WTC11 (cell line): ENCODE results near the gene LRRC10B. TPM values are rescaled to one million over a fixed set of nuclear protein-coding genes. Genes with fewer than 3 reads are reported as not detected.

Experiments
- ATAC-seq: fragments of 200-7000 bp; cut with Tn5 transposase; 2 replicates; pipeline ENCODE4 v1.10.0; 2021; ENCODE audit warnings: mild to moderate bottlenecking, moderate library complexity
- CTCF ChIA-PET: fragments of 300-600 bp; sonication (Branson Sonifier 250); formaldehyde crosslinking; loops from one replicate; lab custom pipeline; 2021; ENCODE audit warnings: antibody characterized with exemption; lab: Charles Lee
- POLR2A ChIA-PET: fragments of 350-600 bp; sonication (Branson Sonifier 250); formaldehyde crosslinking; loops from one replicate; lab custom pipeline; 2021; ENCODE audit warnings: antibody characterized with exemption; lab: Charles Lee
- DNase-seq: peaks from one replicate; pipeline ENCODE4 v3.0.0; 2021; ENCODE audit warnings: low spot score
- H3K27ac Mint-ChIP-seq: 2 replicates; pipeline ENCODE4 v1.8.0; 2021; ENCODE audit warnings: mixed read lengths
- H3K27me3 Mint-ChIP-seq: 2 replicates; pipeline ENCODE4 v1.8.0; 2021; ENCODE audit warnings: low read depth, mild to moderate bottlenecking, moderate library complexity, mixed read lengths
- H3K36me3 Mint-ChIP-seq: 2 replicates; pipeline ENCODE4 v1.8.0; 2021; ENCODE audit warnings: mixed read lengths
- H3K4me1 Mint-ChIP-seq: 2 replicates; pipeline ENCODE4 v1.8.0; 2022; ENCODE audit warnings: mixed read lengths
- H3K4me3 Mint-ChIP-seq: 2 replicates; pipeline ENCODE4 v1.8.0; 2021; ENCODE audit warnings: mild to moderate bottlenecking, moderate library complexity, mixed read lengths
- H3K9me3 Mint-ChIP-seq: 2 replicates; pipeline ENCODE4 v1.8.0; 2021; ENCODE audit warnings: mixed read lengths
- CDX4 ChIP-seq: fragments of 250-450 bp; sonication (Bioruptor Pico); IDR thresholded peaks from 2 replicates; pipeline ENCODE4 v1.9.0; 2021; ENCODE audit warnings: moderate library complexity, mild to moderate bottlenecking, inconsistent platforms, borderline replicate concordance
- CREB1 ChIP-seq: sonication (generic); formaldehyde crosslinking; IDR thresholded peaks from 2 replicates; pipeline ENCODE4 v1.8.0; 2023; ENCODE audit warnings: mild to moderate bottlenecking, missing genetic modification reagents
- ESRRA ChIP-seq: sonication (generic); formaldehyde crosslinking; IDR thresholded peaks from 2 replicates; pipeline ENCODE4 v1.8.1; 2022; ENCODE audit warnings: mild to moderate bottlenecking, missing genetic modification reagents, borderline replicate concordance
- ETV6 ChIP-seq: sonication (generic); formaldehyde crosslinking; IDR thresholded peaks from 2 replicates; pipeline ENCODE4 v1.8.1; 2022; ENCODE audit warnings: mild to moderate bottlenecking, missing genetic modification reagents
- GABPB1 ChIP-seq: sonication (generic); formaldehyde crosslinking; IDR thresholded peaks from 2 replicates; pipeline ENCODE4 v1.8.1; 2023; ENCODE audit warnings: mild to moderate bottlenecking, missing genetic modification reagents
- HMGA2 ChIP-seq: fragments of 250-450 bp; sonication (Bioruptor Pico); IDR thresholded peaks from 2 replicates; pipeline ENCODE4 v1.4.0; 2021; ENCODE audit warnings: mild to moderate bottlenecking, moderate library complexity
- JAZF1 ChIP-seq: fragments of 250-450 bp; sonication (Bioruptor Pico); IDR thresholded peaks from 2 replicates; pipeline ENCODE4 v1.9.0; 2021; ENCODE audit warnings: moderate library complexity, mild to moderate bottlenecking, inconsistent platforms
- JUN ChIP-seq: sonication (generic); formaldehyde crosslinking; IDR thresholded peaks from 2 replicates; pipeline ENCODE4 v1.8.0; 2023; ENCODE audit warnings: mild to moderate bottlenecking, missing genetic modification reagents
- NFE2L1 ChIP-seq: sonication (generic); formaldehyde crosslinking; IDR thresholded peaks from 2 replicates; pipeline ENCODE4 v1.8.1; 2023; ENCODE audit warnings: missing genetic modification reagents
- NFYB ChIP-seq: sonication (generic); formaldehyde crosslinking; conservative IDR thresholded peaks from 2 replicates; pipeline ENCODE4 v1.8.0; 2022; ENCODE audit warnings: low read depth, missing genetic modification reagents
- NR3C1 ChIP-seq: sonication (generic); formaldehyde crosslinking; conservative IDR thresholded peaks from 2 replicates; pipeline ENCODE4 v1.8.1; 2023; ENCODE audit warnings: low read depth, mild to moderate bottlenecking, missing genetic modification reagents
- OVOL2 ChIP-seq: fragments of 250-450 bp; sonication (Bioruptor Pico); IDR thresholded peaks from 2 replicates; pipeline ENCODE4 v1.9.0; 2021; ENCODE audit warnings: mild to moderate bottlenecking, borderline replicate concordance
- USF2 ChIP-seq: sonication (generic); formaldehyde crosslinking; IDR thresholded peaks from 2 replicates; pipeline ENCODE4 v1.8.1; 2023; ENCODE audit warnings: mild to moderate bottlenecking, missing genetic modification reagents, moderate library complexity
- ZBTB21 ChIP-seq: sonication (generic); formaldehyde crosslinking; IDR thresholded peaks from 2 replicates; pipeline ENCODE4 v1.8.1; 2023; ENCODE audit warnings: mild to moderate bottlenecking, missing genetic modification reagents, borderline replicate concordance
- ZNF423 ChIP-seq: fragments of 250-450 bp; sonication (Bioruptor Pico); IDR thresholded peaks from 2 replicates; pipeline ENCODE4 v2.1.2; 2022; ENCODE audit warnings: mild to moderate bottlenecking, moderate library complexity
- total RNA-seq: library from RNA; stranded (reverse); gene quantifications from 3 replicates; pipeline ENCODE4 v1.2.3, GENCODE V29; 2021
- TF ChIP-seq, protein P1 (sequence below): fragments of 250-450 bp; sonication (Bioruptor Pico); IDR thresholded peaks from 2 replicates; pipeline ENCODE4 v1.8.0; 2021; ENCODE audit warnings: mild to moderate bottlenecking
- TF ChIP-seq, protein P2 (sequence below): sonication (generic); formaldehyde crosslinking; IDR thresholded peaks from 2 replicates; pipeline ENCODE4 v1.8.1; 2022; ENCODE audit warnings: mild to moderate bottlenecking, moderate library complexity, missing genetic modification reagents
- TF ChIP-seq, protein P3 (sequence below): sonication (generic); formaldehyde crosslinking; IDR thresholded peaks from 2 replicates; pipeline ENCODE4 v1.8.1; 2023; ENCODE audit warnings: mild to moderate bottlenecking, missing genetic modification reagents, moderate library complexity
- TF ChIP-seq, protein P4 (sequence below): sonication (generic); formaldehyde crosslinking; IDR thresholded peaks from 2 replicates; pipeline ENCODE4 v1.8.1; 2023; ENCODE audit warnings: mild to moderate bottlenecking, missing genetic modification reagents, borderline replicate concordance

Gene LRRC10B
- total RNA-seq, 1 experiment from 2014 or later, result 1.5 TPM

DNA sequence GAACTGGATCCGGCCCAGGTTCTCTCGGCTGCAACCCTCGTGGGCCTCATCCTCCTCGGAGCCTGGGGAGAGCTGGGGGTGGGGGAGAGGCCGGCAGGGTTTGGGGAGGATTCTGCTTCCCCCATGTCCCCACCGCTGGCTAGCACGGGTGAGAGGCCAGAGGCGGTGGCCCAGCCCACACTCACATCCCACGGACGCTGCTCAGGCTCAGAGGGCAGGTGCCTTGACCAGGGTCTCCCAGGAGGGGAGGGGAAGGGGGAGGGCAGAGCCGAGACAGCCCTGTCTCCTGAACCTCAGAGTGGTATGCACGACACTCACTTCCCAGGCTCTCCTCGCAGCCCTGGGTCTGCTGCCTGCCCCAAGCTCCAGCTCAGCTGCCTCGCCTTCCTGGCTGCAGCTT, 19.6 kb downstream of the LRRC10B start:
- ATAC-seq, result peak; percentile 27
- H3K27ac Mint-ChIP-seq, result 0 out of 2 replicates have a peak overlapping the region, but pooled peaks have one; percentile 50
- no peak overlapping the region for H3K4me3 Mint-ChIP-seq
- no peak for TF ChIP-seq ESRRA
- no peak for TF ChIP-seq HMGA2 (CRISPR knock-in tag)
- TF ChIP-seq, protein P1, sequence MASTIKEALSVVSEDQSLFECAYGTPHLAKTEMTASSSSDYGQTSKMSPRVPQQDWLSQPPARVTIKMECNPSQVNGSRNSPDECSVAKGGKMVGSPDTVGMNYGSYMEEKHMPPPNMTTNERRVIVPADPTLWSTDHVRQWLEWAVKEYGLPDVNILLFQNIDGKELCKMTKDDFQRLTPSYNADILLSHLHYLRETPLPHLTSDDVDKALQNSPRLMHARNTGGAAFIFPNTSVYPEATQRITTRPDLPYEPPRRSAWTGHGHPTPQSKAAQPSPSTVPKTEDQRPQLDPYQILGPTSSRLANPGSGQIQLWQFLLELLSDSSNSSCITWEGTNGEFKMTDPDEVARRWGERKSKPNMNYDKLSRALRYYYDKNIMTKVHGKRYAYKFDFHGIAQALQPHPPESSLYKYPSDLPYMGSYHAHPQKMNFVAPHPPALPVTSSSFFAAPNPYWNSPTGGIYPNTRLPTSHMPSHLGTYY (CRISPR knock-in tag), result no peak
- no peak for TF ChIP-seq ZBTB21 (CRISPR knock-in tag)
- TF ChIP-seq ETV6, result no peak
- peaks cover 2% of the 10 kb centered on the region; the same call in 1 of the 2 replicates for H3K36me3 Mint-ChIP-seq
- no peaks in the 10 kb centered on the region for H3K27me3 Mint-ChIP-seq
- no peaks in the 10 kb centered on the region for H3K9me3 Mint-ChIP-seq
- DNase-seq, result no peak
- POLR2A ChIA-PET, result no interaction called here
- peaks cover 10% of the 10 kb centered on the region for H3K4me1 Mint-ChIP-seq
- CTCF ChIA-PET, result interaction anchor here (0.6 to 9.1 kb wide), 9 partner anchors 10 to 153 kb away, joined by 3 to 241 read pairs (median 13); no protein-coding TSS in a partner anchor

DNA sequence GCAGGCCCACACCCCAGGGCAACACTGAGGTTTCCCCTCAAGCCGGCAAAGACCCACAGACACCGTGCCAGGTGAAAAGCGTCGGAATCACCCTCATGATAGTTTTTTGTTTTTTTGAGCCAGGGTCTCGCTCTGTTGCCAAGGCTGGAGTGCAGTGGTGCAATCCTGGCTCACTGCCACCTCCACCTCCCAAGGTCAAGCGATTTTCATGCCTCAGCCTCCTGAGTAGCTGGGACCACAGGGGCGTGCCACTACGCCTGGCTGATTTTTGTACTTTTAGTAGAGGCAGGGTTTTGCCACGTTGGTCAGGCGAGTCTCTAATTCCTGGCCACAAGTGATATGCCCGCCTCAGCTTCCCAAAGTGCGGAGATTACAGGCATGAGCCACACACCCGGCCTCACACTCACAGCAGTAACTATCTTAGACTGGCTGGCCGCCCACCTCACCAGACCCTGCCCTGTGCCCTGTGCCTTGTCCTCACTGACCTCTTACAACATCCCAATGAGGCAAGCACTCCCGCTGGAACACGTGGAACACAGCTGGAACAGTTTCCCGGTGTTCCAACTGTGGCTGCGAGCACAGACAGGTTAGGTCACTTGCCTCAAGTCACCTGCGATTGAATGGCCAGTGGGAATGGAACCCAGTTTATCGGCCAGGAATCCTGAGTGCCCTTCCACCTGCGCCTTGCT, 21.1 kb downstream of the LRRC10B start:
- Mint-ChIP-seq H3K9me3 (no peaks in the 10 kb centered on the region), H3K36me3 (peaks cover 2% of the 10 kb centered on the region; the same call in 1 of the 2 replicates), H3K27ac (peak overlapping the region; percentile 20; the same call in 1 of the 2 replicates), H3K4me3 (no peak overlapping the region), H3K4me1 (peaks cover 10% of the 10 kb centered on the region), H3K27me3 (no peaks in the 10 kb centered on the region)
- ChIA-PET CTCF (interaction anchor here (1.0 to 9.1 kb wide), 8 partner anchors 12 to 108 kb away, joined by 3 to 241 read pairs (median 36); partner anchors contain the start of gene LRRC10B), POLR2A (interaction anchor here (0.8 kb wide), 1 partner anchor 8 kb away, joined by 3 read pairs; no protein-coding TSS in a partner anchor)
- ATAC-seq, result no peak
- DNase-seq, result no peak
- no peak for TF ChIP-seq NFYB (CRISPR knock-in tag)
- no peak for TF ChIP-seq CREB1 (CRISPR knock-in tag)
- TF ChIP-seq GABPB1 (CRISPR knock-in tag), result peak; percentile 87

GRCh38 chr11:61531044-61531443, 22.5 kb downstream of the LRRC10B start:
- ATAC-seq (no peak), DNase-seq (no peak)
- Mint-ChIP-seq H3K4me3 (no peak overlapping the region), H3K9me3 (no peaks in the 10 kb centered on the region), H3K27me3 (no peaks in the 10 kb centered on the region), H3K36me3 (peaks cover 2% of the 10 kb centered on the region; the same call in 1 of the 2 replicates), H3K27ac (no peak overlapping the region), H3K4me1 (peaks cover 10% of the 10 kb centered on the region)
- ChIA-PET POLR2A (interaction anchor here (1.1 kb wide), 1 partner anchor 57 kb away, joined by 3 read pairs; no protein-coding TSS in a partner anchor), CTCF (interaction anchor here (1.0 to 9.1 kb wide), 19 partner anchors 13 to 253 kb away, joined by 3 to 241 read pairs (median 11); partner anchors contain the start of genes LRRC10B and SYT7)
- TF ChIP-seq ESRRA (no peak), CREB1 (CRISPR knock-in tag) (no peak), USF2 (CRISPR knock-in tag) (no peak), CDX4 (no peak), NFE2L1 (CRISPR knock-in tag) (no peak), JAZF1 (CRISPR knock-in tag) (no peak), NR3C1 (CRISPR knock-in tag) (no peak), ETV6 (no peak), OVOL2 (no peak), ZBTB21 (CRISPR knock-in tag) (no peak), JUN (CRISPR knock-in tag) (no peak), ZNF423 (no peak)
- TF ChIP-seq, protein P2, sequence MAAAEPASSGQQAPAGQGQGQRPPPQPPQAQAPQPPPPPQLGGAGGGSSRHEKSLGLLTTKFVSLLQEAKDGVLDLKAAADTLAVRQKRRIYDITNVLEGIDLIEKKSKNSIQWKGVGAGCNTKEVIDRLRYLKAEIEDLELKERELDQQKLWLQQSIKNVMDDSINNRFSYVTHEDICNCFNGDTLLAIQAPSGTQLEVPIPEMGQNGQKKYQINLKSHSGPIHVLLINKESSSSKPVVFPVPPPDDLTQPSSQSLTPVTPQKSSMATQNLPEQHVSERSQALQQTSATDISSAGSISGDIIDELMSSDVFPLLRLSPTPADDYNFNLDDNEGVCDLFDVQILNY (CRISPR knock-in tag), result no peak
- TF ChIP-seq, protein P1 (CRISPR knock-in tag), result no peak
- TF ChIP-seq, protein P3, sequence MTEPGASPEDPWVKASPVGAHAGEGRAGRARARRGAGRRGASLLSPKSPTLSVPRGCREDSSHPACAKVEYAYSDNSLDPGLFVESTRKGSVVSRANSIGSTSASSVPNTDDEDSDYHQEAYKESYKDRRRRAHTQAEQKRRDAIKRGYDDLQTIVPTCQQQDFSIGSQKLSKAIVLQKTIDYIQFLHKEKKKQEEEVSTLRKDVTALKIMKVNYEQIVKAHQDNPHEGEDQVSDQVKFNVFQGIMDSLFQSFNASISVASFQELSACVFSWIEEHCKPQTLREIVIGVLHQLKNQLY, result no peak
- TF ChIP-seq, protein P4, sequence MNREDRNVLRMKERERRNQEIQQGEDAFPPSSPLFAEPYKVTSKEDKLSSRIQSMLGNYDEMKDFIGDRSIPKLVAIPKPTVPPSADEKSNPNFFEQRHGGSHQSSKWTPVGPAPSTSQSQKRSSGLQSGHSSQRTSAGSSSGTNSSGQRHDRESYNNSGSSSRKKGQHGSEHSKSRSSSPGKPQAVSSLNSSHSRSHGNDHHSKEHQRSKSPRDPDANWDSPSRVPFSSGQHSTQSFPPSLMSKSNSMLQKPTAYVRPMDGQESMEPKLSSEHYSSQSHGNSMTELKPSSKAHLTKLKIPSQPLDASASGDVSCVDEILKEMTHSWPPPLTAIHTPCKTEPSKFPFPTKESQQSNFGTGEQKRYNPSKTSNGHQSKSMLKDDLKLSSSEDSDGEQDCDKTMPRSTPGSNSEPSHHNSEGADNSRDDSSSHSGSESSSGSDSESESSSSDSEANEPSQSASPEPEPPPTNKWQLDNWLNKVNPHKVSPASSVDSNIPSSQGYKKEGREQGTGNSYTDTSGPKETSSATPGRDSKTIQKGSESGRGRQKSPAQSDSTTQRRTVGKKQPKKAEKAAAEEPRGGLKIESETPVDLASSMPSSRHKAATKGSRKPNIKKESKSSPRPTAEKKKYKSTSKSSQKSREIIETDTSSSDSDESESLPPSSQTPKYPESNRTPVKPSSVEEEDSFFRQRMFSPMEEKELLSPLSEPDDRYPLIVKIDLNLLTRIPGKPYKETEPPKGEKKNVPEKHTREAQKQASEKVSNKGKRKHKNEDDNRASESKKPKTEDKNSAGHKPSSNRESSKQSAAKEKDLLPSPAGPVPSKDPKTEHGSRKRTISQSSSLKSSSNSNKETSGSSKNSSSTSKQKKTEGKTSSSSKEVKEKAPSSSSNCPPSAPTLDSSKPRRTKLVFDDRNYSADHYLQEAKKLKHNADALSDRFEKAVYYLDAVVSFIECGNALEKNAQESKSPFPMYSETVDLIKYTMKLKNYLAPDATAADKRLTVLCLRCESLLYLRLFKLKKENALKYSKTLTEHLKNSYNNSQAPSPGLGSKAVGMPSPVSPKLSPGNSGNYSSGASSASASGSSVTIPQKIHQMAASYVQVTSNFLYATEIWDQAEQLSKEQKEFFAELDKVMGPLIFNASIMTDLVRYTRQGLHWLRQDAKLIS (CRISPR knock-in tag), result no peak
